ENCODE results near the gene GRM4. TPM values are rescaled to one million over a fixed set of nuclear protein-coding genes. Genes with fewer than 3 reads are reported as not detected.

The GRM4 gene
- total and polyA plus RNA-seq, 4 donors: not detected

DNA sequence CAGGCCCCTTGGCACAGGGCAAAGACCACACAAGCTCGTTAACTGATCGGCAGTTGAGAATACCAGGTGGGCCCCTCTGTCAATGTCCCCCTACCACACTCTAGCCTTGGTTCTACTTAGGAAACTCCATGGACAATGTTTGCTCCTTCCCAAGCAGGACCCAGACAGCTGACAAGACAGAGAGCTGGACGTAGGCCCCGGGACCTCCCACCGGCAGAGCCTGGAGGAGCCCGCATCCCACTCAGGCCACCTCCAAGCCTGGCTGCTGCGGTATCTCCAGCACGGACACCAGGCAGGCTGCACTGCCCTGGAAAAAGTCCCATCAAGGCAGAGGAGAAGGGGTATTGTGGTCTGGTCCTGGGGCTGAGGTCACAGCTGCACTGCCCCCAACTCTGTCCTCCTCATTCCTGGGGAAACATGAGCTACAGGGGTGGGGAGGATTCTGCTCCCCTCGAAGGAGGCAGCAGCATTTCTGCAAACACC is 6.2 kb upstream of the GRM4 start:
- H3K27me3 ChIP-seq (ENCODE audit: control insufficient read depth in 4 of 4, insufficient read depth in 4 of 4, low read length in 3 of 4): peaks cover 0 to 11% (median 5%) of the 10 kb centered on the region in 4 donors
- H3K27ac ChIP-seq (ENCODE audit: low read depth in 1 of 2, low read length in 2 of 2): no peak overlapping the region
- 52% methylated on average over 9 of the region's 9 CpGs for WGBS
- no peaks in the 10 kb centered on the region for H3K36me3 ChIP-seq (ENCODE audit: control insufficient read depth in 4 of 4, insufficient read depth in 3 of 4, low read depth in 1 of 4, low read length in 3 of 4)
- H3K4me3 ChIP-seq (ENCODE audit: low read depth in 1 of 3, low read length in 3 of 3): no peak overlapping the region
- DNase-seq (ENCODE audit: low spot score): no peak
- H3K4me1 ChIP-seq (ENCODE audit: control insufficient read depth in 4 of 4, insufficient read depth in 4 of 4, low read length in 3 of 4): peaks cover 0 to 10% (median 5%) of the 10 kb centered on the region in 4 donors
- TF ChIP-seq MAX (IDR thresholded peaks at IDR 0.05): no peak
- TF ChIP-seq GABPA (IDR thresholded peaks at IDR 0.05 in 1 of 2, conservative IDR thresholded peaks at IDR 0.05 in 1 of 2): no peak
- no peak for TF ChIP-seq ATF3 (IDR thresholded peaks at IDR 0.05)
- no peak for TF ChIP-seq TAF1 (conservative IDR thresholded peaks at IDR 0.05)
- no peak for TF ChIP-seq NR2F2 (IDR thresholded peaks at IDR 0.05)
- TF ChIP-seq RAD21 (IDR thresholded peaks at IDR 0.05): no peak
- TF ChIP-seq JUND (IDR thresholded peaks at IDR 0.05): no peak
- no peak for TF ChIP-seq ZBTB33 (IDR thresholded peaks at IDR 0.05)
- TF ChIP-seq, protein P1, sequence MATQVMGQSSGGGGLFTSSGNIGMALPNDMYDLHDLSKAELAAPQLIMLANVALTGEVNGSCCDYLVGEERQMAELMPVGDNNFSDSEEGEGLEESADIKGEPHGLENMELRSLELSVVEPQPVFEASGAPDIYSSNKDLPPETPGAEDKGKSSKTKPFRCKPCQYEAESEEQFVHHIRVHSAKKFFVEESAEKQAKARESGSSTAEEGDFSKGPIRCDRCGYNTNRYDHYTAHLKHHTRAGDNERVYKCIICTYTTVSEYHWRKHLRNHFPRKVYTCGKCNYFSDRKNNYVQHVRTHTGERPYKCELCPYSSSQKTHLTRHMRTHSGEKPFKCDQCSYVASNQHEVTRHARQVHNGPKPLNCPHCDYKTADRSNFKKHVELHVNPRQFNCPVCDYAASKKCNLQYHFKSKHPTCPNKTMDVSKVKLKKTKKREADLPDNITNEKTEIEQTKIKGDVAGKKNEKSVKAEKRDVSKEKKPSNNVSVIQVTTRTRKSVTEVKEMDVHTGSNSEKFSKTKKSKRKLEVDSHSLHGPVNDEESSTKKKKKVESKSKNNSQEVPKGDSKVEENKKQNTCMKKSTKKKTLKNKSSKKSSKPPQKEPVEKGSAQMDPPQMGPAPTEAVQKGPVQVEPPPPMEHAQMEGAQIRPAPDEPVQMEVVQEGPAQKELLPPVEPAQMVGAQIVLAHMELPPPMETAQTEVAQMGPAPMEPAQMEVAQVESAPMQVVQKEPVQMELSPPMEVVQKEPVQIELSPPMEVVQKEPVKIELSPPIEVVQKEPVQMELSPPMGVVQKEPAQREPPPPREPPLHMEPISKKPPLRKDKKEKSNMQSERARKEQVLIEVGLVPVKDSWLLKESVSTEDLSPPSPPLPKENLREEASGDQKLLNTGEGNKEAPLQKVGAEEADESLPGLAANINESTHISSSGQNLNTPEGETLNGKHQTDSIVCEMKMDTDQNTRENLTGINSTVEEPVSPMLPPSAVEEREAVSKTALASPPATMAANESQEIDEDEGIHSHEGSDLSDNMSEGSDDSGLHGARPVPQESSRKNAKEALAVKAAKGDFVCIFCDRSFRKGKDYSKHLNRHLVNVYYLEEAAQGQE (IDR thresholded peaks at IDR 0.05): no peak
- TF ChIP-seq FOXA2 (IDR thresholded peaks at IDR 0.05): no peak
- no peak for TF ChIP-seq RXRA (IDR thresholded peaks at IDR 0.05)
- TF ChIP-seq YY1 (IDR thresholded peaks at IDR 0.05): no peak
- no peak for TF ChIP-seq HNF4A (conservative IDR thresholded peaks at IDR 0.05)
- no peak for TF ChIP-seq FOXA1 (IDR thresholded peaks at IDR 0.05)
- TF ChIP-seq HNF4G (IDR thresholded peaks at IDR 0.05): no peak
- H3K9ac ChIP-seq (ENCODE audit: low read depth in 1 of 2, low read length in 2 of 2): no peak overlapping the region
- H3K9me3 ChIP-seq (ENCODE audit: control insufficient read depth in 4 of 4, low read length in 3 of 4): no peaks in the 10 kb centered on the region

GRCh38 chr6:34151321-34152041 is 5.6 kb upstream of the GRM4 start:
- no peak for DNase-seq (ENCODE audit: low spot score)
- Histone ChIP-seq H3K9ac (ENCODE audit: low read depth in 1 of 2, low read length in 2 of 2) (no peak overlapping the region), H3K4me1 (ENCODE audit: control insufficient read depth in 4 of 4, insufficient read depth in 4 of 4, low read length in 3 of 4) (peaks cover 0 to 10% (median 5%) of the 10 kb centered on the region in 4 donors), H3K9me3 (ENCODE audit: control insufficient read depth in 4 of 4, low read length in 3 of 4) (no peaks in the 10 kb centered on the region), H3K27me3 (ENCODE audit: control insufficient read depth in 4 of 4, insufficient read depth in 4 of 4, low read length in 3 of 4) (peaks cover 0 to 11% (median 4%) of the 10 kb centered on the region in 4 donors), H3K27ac (ENCODE audit: low read depth in 1 of 2, low read length in 2 of 2) (no peak overlapping the region), H3K36me3 (ENCODE audit: control insufficient read depth in 4 of 4, insufficient read depth in 3 of 4, low read depth in 1 of 4, low read length in 3 of 4) (no peaks in the 10 kb centered on the region), H3K4me3 (ENCODE audit: low read depth in 1 of 3, low read length in 3 of 3) (no peak overlapping the region)
- WGBS: 15% methylated on average over 21 of the region's 21 CpGs
- no peak for TF ChIP-seq CTCF (IDR thresholded peaks at IDR 0.05; ENCODE audit: low read depth, low read length, missing input control)
- TF ChIP-seq ATF3 (IDR thresholded peaks at IDR 0.05): no peak
- TF ChIP-seq HNF4G (IDR thresholded peaks at IDR 0.05): no peak
- TF ChIP-seq, protein P1 (IDR thresholded peaks at IDR 0.05): no peak
- TF ChIP-seq TAF1 (conservative IDR thresholded peaks at IDR 0.05): no peak
- no peak for TF ChIP-seq SP1 (IDR thresholded peaks at IDR 0.05)
- TF ChIP-seq EGR1 (IDR thresholded peaks at IDR 0.05; ENCODE audit: low read depth in 2 of 2): no peak
